Epithelial cell of prostate (primary cell): ENCODE measurements around the gene UTP11.
A peak's percentile ranks its signal among the peaks of the same experiment; 100 is the strongest.

Source experiments
- DNase-seq: peaks from one replicate; pipeline ENCODE4 v3.0.0-alpha.2; 2011; ENCODE audit warnings: low read depth, low spot score
- H3K27ac ChIP-seq: fragments of 450-650 bp; 2 replicates; pipeline ENCODE4 v1.5.1; 2017; ENCODE audit warnings: mild to moderate bottlenecking

The UTP11 gene

DNA sequence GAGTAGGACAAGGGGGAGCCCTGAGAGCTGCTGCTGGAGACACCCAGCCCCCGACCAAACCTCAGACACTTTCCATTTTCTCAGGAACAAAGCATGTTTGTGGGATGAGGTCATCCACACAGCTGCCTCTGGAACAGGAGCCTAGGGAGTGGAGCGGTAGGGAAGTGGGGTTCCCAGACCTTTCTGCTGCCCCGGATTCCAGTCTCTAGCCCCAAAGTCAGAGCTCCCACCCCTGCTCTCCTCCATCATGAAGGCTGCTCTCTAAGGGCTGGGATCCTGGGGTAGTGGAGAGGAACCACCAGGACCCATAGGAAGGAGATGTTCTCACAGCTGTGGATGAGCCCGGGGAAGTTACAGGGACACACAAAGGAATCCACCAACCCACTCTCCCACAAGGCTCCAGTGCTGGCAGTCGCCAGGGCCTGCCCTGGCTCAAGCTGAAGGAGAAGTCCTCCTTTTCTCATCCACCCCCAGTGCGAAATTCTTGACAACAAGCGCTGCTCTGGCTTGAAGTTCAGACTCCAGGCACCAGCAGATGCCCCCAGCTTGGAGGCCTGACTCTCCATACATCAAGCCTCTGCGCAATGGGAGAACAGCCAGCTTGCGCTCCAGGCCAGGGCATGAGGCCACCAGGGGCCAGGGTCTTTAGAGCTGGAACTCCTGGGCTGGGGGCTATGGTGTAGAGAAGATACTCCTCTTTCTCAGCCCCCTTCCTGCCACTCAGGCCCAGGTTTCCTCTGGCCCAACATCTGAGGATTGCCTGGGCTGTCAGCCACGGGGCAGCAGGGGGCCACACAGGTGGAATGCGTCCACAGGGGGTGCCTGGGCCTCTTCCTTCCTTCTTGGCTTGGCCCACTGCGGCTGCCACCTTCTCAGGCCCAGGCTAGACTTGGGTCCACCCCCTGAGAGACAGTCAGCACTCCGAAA, 11.7 kb upstream of the UTP11 start:
- no peak for DNase-seq

DNA sequence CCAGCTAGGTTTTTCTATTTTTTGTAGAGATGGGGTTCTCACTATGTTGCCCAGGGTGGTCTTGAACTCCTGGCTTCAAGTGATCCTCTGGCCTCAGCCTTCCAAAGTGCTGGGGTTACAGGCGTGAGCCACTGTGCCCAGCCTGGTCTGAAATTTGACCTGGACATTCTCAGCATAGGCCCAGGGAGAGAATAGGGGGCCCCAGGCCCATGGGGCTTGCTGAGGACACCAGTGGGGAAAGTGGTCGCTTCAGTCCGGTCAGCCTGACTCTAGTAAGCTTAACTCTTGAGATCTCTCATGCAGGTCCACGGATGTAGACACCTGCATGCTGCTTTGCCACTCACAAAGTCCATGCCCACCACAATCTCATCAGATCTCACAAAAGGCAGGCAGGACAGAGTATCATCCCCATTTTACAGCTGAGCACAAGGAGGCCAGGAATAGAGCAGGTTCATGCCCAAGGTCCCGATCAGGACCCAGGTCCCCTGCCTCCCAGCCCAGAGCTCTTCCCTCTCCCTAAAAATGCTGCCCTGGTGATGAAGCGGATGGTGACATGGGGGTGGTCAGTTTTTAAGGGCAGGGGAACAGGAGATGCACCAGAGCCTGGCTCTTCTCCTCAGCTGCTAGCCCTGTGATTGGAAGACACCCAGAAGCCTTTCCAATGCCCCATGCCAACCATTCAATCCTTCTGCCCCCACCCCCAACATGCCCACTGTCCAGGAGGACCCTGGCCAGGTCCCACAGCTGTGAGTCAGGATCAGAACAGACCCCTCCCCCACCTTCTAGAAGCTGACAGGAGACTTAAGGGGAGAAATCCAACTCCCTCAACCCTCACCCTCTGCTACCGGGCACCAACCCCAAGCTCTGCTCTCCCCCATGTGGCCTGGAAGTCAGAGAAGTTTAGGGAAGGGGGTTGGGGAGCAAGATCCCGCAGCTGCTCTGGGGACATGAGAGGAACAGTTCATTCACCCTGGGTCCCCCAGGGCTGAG, 9.0 kb upstream of the UTP11 start:
- DNase-seq = no peak

More for the DNA sequence above, 11.7 kb upstream of the UTP11 start:
- H3K27ac ChIP-seq = peak overlapping the region; percentile 70

DNA sequence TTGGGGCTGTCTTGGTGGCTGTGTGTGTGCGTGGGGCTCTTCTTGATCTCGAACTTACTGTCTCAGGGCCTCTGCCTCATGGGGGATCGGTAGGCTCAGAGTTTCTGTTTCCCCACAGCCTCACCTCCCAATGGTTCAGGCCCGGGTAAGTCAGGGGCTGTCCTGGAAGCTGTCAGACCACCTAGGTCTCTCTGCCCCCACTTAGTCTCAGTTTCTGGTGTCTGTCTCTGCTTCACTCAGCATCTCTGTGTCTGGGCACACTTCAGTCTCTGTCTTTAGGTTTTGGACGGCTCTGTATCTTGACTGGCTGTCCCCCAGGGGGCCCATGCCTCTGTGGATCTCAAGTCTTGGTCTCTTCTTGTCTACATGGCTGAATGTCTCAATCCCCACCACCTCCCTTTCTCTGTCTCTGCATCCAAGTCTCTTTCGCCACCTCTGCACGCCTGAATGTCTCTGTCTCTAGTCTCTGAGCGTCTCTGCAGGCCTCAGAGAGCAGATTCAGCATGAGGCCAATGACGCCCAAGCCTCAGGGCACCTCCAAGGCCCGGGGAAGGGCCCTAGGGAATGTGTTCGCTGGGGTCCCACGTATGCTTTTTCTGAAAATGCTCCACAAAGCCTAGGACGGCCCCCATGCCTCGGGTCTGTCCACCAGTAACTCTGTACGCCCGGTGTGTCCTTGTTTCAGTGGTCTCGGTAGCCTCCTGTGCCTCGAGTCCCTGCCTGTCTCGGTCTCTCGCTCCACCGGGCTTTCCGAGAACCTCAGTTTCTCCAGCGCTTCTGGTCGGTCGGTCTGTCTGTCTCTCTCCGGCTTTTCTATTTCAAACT, 8.0 kb upstream of the UTP11 start:
- no peak for DNase-seq
- H3K27ac ChIP-seq = peak overlapping the region; percentile 25

More for the DNA sequence above, 9.0 kb upstream of the UTP11 start:
- H3K27ac ChIP-seq = no peak overlapping the region

DNA sequence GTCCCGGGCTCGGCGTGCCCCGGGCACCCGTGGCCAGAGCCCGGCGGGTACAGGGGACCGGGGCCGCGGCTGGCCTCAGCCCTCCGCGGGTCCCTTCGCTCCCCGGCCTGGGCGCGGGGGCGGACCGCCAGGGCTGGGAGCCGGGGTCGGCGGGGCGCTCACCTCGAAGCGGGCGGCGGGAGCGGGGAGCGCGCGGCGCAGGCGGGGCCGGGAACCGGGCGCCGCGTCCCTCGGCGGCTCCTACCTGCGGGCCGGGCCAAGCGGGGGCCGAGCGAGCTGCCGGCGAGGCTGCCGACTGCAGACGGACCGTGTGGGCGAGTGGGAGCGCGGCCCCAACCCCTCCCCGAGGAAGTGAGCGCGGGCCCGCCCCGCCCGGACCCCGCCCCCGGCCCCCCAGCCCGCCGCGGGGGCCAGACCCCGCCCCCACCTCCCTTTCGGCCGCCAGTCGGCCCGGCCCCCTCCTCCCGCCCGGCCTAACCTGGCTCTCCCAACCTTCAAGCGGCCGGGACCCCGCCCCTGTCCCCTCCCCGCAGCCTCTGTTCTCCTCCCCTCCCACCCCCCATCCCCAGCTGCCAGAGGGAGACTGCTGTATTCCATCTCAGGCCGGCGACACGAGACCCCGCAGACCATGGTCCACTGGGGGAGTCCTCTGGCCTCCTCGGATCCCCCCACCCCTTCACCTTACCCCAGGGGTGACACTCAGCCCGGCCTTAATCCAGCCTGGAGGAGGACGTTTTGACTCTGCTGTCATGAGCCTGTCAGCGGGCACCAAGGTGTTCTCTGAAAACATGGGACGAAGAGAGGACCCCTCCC, 7.1 kb upstream of the UTP11 start, which contains the start of gene FHL3:
FHL3 (minus strand) TSS at position 320 of the 813 bp plus-strand sequence. CDS start 6,102 bp downstream, outside the sequence.
- DNase-seq = no peak
- peak within 1 kb of the TSS; percentile 25 for H3K27ac ChIP-seq

DNA sequence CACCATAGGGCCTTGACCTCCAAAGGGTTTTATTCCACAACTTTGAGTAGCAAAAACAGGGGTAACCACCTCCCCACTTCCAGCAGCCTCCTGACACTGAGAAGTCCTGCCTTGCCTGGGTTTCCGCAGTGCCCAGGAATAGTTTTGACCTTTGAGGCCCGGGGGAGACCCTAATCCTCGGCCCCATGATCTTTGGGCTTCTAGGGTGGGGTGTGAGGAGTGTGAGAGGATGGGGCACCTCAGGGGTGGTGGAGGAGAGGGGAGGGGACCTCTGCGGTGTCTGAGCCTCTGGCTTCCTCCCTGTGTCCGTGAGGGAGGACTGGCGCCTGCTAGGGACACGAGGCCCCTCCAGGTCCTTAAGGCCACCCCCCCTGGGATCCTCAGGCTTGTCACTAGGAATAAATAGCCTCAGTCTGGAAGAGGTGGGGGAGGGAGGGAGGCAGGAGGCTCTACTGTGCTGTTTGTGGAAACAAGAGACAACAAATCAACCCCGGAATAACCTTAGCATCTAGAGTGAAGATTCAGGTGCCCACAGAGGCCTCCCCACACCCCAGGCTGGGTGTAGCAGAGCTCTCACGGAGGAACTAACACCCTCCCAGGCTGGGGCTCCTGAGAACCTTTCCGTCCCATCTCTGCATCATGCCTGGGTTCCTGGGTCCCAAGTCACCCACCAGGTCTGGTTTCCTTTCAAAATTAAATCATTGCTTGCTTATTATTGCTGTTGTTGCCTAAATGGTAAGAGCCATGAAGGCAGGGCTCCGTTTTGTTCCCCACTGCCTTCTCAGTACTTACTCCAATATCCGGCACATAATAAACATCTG, 6.3 kb upstream of the UTP11 start:
- H3K27ac ChIP-seq = no peak overlapping the region
- no peak for DNase-seq

DNA sequence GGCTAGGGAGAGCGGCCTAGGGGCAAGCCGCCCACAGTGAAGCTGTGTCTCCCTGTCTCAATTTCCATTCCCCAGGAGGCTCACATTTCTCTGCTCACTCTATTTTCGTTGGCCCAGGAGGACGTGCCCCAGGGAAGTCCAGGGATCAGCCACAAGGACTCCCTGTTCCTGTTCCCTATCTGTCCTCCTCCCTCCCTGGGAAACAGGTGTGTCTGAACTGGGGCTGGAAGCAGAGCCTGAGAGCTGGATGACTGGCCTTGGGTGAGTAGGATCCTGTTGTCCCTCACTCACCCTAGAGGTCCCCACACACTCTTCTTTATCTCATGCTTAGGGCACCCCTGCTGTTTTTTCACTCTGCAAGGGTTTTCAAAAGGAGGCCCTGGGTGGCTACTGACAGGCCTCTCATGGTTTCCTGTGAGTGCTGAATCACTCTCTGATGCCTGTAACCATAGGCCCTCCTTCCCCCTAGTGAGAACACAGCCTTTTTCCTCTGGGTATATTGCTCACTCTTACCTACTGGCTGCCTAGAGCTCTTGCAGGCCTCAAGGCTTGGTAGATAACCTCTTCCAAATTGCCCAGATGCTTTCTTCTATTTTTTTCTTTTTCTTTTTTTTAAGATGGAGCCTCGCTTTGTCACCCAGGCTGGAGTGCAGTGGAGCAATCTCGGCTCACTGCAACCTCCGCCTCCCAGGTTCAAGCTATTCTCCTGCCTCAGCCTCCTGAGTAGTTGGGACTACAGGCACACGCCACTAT, 3.3 kb upstream of the UTP11 start:
- H3K27ac ChIP-seq = peak overlapping the region; percentile 63
- no peak for DNase-seq

DNA sequence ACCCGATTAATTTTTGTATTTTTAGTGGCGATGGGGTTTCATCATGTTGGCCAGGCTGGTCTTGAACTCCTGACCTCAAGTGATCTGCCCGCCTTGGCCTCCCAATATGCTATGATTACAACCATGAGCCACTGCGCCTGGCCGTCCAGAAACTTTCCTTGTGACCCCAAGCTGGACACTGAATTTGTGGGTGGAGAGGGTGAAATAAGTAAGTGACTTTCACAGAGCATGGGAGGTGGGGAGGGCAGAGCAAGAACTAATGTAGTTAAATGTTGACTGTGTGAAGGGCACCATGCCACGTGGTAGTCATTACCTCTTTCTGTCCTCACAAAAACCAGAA, 2.7 kb upstream of the UTP11 start:
- DNase-seq = no peak
- peak overlapping the region; percentile 63 for H3K27ac ChIP-seq

DNA sequence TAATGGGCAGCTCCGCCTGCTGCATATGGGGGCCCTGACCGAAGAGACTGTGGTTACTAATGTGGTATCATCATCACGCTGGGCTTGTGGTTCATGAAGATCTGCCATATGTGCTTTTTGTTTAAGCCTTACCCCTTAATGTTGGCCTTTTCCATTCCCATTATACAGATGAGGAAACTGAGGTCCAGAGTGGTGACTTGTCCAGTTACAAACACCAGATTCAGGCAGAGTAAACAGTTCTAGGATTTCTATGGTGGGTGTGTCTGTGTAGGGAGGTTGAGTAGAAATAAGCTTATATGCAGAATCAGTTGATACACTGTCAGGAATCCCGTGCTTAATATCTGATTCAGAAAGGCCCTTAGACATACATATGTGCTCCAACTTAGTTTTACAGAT, 691 bp downstream of the UTP11 start:
- DNase-seq = no peak
- peak overlapping the region; percentile 86 for H3K27ac ChIP-seq

DNA sequence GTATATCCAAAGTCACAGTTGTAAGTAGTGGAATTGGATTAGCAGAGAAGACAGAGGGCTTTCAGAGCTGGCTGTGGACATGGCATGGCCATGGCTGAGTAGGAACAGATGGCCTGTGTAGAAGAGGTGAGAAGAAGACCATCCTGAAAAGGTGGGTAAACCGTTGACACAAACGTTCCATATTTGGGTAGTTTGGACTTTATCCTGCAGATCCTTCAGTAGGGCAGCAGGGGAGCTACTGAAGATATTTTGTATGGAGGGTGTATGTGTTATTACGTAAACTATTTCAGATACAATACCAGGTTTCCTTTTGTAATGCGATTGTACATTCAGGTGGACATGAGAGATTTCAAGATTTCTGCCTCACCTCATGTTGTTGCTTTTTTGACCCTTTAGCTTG, 1.6 kb downstream of the UTP11 start:
- no peak for DNase-seq
- no peak overlapping the region for H3K27ac ChIP-seq

DNA sequence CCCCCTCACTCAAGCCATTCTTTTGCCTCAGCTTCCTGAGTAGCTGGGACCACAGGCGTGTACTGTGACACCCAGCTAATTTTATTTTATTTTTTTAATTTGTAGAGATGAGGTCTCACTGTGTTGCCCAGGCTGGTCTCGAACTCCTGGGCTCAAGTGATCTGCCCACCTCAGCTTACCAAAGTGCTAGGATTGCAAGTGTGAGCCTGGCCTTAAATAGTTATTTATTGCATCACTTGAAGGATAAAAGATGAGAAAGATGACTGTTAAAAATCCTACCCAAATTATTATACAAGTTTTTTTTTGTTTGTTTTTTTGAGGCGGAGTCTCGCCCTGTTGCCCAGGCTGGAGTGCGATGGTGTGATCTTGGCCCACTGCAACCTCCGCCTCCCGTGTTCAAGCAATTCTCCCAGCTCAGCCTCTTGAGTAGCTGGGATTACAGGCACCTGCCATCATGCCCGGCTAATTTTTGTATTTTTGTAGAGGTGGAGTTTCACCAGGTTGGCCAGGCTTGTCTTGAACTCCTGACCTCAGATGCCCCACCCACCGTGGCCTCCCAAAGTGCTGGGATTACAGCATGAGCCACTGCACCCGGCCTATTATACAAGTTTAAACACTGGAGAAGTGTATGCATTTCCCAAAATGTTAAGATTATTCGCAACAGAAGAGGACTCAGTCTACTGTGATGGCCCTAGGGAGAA, 2.3 kb downstream of the UTP11 start:
- H3K27ac ChIP-seq = no peak overlapping the region
- DNase-seq = no peak

DNA sequence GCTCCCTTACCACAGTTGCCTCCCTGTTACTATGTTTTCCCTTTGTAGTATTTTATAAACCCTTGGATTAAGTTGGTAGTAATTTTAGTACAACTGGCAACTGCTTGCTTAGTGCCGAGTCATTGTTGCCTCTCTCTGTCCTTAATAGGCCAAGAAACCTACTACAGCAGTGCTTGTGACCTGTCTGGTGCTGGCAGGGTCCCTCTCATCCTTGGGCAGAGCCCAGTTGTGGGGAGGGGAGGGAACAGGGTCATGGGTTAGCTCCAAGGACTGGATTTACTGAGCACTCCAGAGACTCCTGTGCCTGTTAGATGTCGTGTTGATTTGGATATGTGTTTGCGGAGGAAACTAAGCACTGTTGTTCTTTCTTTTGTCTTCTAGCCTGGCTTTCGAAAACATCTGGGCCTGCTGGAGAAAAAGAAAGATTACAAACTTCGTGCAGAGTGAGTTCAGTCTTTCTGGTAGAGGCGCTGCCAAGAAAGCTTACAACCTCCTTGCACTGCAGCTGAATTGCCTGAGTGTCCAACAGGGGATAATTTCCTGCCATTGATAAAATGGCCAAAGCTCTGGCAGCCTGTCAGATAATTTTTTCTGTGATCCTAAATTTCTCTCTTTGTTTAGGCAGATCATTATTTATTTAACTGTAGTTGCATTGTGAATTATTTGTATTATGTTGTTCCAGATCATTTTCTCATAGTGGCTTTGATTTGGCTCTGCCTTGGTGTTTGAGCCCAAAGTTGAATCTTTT, 3.6 kb downstream of the UTP11 start:
- DNase-seq = no peak
- peak overlapping the region; percentile 2 for H3K27ac ChIP-seq

DNA sequence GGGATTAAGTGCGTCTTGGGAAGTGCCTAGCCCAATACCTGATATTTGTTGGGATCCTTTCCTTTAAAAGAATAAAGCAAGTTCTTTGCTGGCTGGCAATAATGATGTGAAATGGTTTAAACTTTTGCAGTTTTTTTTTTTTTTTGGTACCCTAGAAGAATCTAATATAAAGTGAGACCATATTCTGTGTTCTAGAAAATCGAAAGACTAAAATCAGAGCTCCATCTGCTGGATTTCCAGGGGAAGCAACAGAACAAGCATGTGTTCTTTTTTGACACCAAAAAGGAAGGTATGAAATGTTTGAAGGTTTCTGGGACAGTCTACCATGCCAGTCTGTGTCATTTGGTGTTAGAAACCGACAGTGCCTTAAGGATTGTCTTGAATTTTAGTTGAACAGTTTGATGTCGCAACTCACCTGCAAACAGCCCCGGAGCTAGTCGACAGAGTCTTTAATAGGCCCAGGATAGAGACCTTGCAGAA, 6.4 kb downstream of the UTP11 start:
- DNase-seq = no peak
- no peak overlapping the region for H3K27ac ChIP-seq

DNA sequence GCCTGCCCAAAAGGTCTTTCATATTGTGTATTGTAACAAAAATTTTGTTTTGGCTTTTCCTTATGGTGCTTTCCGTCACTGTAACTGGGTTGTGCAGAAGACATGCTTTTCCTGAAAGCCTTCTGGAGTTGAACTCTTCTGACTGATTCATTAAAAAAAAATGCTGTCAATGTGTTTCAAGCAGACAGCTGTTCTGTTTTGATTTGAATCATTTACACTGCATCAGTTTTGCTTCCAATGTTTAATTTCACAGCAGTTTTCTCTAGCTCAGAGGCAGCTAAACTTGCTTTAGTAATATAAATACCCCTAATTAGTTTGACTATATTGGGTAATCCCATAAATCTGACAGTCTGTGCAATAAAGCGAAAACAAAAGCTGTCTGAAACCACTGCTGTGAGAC, 7.9 kb downstream of the UTP11 start:
- H3K27ac ChIP-seq = no peak overlapping the region
- DNase-seq = no peak

DNA sequence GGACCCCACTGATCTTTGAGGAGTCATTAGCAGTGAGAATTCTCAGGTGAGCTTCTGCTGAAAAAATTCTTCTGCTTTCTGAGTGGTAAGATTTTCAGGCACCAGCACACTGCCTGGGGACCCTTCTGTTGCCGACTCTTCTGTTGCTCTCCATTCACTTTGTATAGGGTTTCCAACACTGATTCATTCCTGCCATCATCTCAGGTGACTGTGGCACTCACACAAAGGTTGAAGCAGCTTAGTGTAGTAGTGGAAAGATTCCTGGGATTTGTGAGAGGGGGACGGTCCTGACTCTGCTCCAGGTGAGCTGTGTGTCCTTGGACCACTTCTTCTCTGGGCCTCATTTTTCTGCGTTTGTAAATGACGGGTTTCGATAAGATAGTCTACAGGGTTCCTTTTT, 9.4 kb downstream of the UTP11 start:
- DNase-seq = no peak
- no peak overlapping the region for H3K27ac ChIP-seq

DNA sequence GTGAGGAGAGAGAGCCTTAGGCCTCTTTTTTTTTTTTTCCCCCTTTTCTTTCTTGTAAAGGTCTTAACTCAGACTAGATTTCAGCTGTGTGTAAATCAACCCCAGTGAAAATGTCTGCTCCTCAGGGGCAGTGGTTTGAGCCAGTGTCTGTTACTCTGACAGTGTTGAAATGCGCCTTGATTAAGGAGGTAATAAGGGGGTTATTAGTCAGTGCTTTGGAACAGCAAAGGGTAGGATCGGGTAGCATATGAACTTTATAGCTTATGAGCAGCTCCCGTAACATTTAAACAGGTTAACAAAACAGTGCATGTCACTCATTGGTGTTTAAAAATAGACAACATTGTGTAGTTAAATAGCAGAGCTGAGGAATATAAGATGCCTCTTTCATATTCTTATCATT, 10.3 kb downstream of the UTP11 start:
- DNase-seq = no peak
- no peak overlapping the region for H3K27ac ChIP-seq

DNA sequence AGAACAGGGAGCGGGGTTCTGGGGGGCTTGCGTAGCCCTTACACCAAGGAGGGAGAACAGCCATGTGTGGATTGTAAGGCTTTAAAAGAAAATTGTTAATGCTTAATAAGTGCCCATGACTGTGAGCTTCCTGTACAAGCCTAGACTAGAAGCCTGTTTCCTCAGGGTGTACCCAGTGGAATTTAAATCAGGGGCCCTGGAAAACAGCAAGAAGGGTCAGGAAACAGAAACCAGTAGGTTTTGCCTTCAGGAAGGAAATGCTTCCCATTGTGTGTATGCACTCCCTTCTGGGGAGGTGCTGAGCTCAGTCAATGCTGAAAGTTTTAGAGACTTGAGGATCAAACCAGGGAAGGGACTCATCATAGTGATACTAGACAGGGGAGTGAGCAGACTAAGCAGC, 12.7 kb downstream of the UTP11 start:
- peak overlapping the region; percentile 85 for H3K27ac ChIP-seq
- no peak for DNase-seq
